Stimulated activated CD4-positive, alpha-beta T cell treated with anti-CD3 and anti-CD28 coated beads, Interleukin-2, amount 100 ng/mL, for 48 hours (primary cell): ENCODE results near the gene GNG12.

Experiments used
- DNase-seq, 2 donors: peaks; one replicate each; pipeline ENCODE4 v3.0.0-alpha.2; 2020

Gene GNG12

DNA sequence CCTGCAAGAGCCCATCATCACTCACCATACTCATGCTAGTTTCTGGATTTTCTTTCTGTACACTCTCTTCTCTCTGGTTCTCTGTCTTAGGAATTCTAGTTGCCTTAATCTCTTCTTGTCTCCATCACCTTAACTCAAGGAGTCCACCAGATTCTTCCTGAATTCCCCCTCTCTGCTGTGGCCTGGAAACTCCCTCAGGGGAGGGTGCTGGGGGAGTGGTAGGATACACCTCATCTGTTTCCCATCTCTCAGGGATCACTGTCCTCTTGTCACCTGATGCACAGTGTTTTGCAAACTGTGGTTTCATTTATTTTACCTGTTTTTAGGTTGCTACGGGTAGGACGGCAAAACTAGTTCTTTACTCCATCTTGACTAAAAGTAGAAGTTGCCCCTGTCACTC lies 6.6 kb upstream of the GNG12 start:
- DNase-seq, result no peak

GRCh38 chr1:67838180-67838910 lies 5.1 kb upstream of the GNG12 start:
- DNase-seq, result no peak

DNA sequence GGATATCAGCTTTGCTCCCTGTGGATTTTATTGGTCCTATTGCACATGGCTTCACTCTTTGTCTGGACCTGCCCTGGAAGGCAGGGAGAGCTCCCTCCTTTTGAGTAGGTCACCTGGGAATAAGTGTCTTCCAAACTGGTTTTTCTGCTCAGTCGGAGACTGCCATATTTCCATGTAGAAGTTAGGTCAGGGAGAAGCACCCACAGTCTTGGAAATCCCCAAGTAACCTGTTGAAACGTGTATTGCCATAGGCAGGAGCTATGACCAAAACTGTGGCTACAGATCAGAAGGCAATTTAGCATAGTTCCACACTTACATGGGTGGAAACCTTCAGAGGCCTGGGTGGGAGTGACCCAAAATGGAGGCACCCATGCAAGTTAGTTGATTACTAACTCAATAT lies 3.5 kb upstream of the GNG12 start:
- no peak for DNase-seq

DNA sequence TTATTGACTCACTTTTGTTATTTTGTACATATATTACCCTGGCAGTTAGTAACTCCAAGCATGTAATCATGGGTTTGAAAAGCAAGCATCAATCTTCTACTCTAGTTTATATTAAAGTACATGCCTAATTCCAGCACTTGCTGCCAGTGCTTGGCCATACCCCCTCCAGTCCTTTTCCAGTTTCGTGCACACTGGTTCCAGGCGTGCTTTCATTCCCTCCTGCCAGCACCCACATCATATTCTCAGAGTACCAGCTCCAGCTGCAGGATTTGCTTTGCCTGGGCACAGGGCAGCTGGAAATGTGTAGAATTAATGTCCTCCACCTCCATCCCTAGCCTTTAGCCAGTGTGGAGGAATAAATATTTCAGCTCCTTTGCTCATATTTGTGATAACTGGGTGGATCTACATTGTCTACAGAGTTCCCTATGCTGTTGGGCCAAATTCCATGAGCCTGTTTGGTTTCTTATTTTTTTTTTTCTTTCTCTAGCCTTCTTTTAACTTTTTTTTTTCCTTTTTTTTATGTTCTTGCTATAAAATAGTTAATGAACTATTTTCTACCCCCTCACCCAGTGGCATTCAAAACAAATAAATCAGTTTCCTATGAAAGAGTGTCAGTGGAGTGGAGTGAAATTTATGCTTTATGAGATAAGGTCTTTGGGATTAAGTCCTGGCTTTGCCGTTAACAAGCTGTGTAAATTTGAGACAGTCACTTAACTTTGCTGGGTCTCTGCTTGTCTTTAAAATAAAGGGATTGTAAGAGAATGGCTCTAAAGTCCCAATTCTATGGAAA lies 2.6 kb upstream of the GNG12 start:
- DNase-seq, result no peak

- DNase-seq, result no peak
Observed at GRCh38 chr1:67834246-67834877, 1.1 kb upstream of the GNG12 start.

DNA sequence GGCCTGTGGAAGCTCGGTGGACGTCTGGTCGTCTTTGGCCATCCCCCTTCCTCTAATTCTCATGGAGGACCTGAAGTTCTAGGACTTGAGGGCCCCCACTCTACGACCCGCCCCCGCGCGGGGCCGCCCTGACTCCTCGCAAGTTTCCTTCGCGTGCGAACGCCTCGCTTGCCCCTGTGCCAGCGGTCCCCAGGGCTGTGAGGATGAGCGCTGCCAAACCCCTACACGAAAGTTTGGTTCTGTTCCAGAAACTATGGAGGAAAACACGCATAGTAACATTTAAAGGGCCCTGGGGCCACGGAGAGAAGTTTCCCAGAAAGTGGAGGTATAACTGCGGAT lies 304 bp upstream of the GNG12 start:
- no peak for DNase-seq

DNA sequence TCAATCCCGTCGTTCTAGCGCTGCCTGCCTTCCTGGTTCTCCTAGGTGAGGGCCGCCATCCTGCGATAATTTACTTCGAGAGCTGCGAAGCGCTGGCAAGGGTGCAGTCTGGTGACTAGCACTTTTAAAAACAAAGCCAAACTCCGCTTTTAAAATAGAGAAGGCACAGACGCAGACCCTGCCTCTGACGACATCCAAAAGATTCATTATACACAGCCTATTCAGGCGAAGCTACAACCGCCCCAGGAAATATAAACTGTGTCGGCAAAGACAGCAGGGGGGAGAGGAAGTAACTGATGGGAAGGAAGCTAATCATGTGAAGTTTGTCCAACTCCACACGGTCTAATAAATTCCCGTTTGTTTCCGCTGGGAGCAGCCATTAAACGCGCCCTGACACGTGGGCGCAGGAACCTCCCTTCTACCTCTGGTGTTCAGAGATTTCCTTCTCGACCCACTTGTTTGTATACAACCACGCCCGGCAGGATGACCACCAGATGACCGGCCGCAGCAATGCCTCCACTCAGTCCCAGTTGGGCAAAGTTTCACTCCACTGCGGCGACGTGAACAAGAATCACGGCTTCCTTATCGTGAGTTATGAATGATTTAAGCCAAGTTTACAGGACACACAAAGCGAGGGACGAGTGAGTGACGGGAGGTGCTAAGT lies 1.3 kb downstream of the GNG12 start:
- DNase-seq, result no peak

DNA sequence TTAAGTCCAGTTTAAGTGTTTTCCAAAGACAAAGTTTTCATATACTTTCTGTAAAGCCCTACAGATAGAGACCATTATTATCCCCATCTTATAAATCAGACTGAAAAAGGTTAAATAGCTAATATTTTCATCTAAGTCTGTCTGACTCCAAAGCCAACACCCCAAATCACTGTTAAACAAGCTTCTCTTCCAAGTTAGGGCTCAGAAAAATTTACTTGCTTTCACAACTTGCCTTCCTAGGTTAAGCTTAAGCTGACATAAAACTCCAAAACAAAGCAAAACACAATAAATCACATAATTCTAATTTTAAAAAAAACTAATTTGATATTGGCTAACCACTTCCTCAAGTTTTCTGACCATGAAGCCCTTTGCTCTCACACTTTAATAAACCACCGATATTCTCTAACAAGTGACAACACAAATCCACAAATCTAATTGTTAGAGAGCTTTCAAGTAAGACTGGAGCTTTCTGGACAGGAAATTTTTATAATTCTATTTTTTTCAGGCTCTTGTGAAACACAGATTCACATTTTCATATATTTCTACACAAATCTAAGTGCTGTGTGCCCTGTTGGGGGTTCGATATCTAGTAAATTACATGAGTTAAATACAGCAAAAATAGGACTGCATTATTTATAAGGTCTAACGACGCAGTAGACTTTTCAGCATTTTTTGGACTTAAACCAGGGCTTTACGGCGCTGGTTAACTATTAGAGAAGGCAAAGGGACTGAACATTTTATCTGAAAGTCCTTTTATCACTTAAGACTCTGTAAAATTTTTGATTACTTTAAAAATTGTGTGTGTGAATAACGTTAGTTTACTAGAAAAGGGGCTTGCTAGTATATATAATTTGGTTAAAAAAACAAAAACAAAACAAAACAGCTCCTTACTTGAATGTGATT lies 2.1 kb downstream of the GNG12 start:
- no peak for DNase-seq

GRCh38 chr1:67830226-67830625 lies 3.0 kb downstream of the GNG12 start:
- DNase-seq, result no peak

DNA sequence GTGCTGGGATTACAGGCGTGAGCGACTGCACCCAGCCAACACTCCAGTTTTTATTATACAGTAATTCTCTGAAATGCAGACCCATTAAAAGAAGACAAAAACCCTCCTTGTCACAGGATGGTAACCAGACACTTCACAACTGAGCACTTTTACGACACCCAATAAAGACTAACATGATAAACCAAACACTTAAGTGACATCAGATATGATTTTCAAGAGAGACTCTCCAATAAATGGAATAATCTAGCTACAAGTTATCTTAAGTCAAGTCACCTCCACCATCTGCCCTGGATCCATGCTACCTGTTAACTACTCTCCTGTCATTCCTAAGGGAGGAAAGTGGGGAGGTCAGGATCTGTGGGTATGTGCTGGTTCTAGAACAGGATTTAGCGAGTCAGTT lies 5.6 kb downstream of the GNG12 start:
- DNase-seq, result no peak

DNA sequence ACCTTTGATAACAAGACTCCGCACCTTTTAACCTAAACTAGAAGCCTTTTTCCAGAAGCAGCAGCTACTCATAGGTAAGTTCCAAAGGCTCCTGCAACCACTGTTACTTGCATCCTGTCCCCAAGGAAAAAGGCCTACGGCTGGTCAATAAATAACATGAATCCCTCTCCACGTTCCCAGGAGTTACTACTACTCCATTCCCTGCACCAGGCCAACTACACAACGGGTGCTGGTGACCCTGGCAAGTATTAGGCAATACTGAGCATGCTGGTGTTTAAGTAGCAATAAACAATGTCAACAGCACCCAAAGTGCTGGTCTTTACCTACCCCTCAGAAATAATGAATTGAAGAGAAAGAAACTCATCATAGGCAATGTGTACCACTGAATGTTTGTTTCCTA lies 7.7 kb downstream of the GNG12 start:
- DNase-seq, result no peak

GRCh38 chr1:67824766-67825165 lies 8.5 kb downstream of the GNG12 start:
- no peak for DNase-seq

- DNase-seq, result no peak
Observed at GRCh38 chr1:67823615-67824014, 9.7 kb downstream of the GNG12 start.

GRCh38 chr1:67821263-67821662 lies 12.0 kb downstream of the GNG12 start:
- DNase-seq, result no peak

DNA sequence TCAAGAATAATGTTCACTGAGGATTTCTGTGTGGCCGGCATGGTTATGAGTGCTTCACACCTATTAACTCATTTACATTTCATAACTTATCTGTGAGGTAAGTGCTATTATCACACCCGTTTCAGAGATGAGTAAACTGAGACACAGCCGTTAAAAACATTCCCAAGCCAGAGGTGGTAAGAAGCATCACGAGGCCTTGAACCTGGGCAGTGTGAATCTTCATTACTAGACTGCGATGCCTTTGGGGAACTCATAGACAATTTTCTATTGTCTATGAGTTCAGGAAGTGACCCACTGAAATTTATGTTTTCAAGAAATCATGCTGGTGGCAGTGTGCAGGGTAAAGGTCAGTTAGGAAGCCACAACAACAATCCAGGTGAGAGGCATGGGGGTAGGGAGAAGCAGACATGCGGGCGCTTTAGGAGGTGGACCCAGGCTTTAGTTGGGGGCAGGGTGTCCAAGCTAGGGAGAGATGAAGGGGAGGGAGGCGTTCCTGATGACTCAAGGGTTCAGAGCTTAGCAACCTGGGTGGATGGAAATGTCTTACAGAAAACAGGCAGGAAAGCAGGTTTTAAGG lies 14.5 kb downstream of the GNG12 start:
- no peak for DNase-seq

DNA sequence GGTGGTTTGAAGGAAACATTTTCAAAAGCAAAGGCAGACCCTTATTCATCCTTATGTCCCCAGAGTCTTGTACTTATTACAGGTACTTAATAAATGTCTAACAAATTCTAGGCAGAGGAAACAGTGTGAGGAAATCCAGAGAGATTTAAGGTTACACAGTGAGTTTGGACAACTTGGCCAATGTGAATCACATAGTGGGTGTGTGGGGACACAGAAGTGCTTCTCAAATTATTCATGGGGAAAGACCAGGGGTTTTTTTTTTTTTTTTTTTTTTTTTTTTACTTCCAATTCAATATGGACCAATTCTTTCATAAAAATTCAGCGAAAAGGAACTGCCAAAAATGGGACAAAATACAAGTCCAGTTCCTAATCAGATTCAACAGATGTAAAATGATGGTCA lies 15.1 kb downstream of the GNG12 start:
- DNase-seq, result no peak

- DNase-seq, result no peak
Observed at GRCh38 chr1:67817319-67817718, 15.9 kb downstream of the GNG12 start.

DNA sequence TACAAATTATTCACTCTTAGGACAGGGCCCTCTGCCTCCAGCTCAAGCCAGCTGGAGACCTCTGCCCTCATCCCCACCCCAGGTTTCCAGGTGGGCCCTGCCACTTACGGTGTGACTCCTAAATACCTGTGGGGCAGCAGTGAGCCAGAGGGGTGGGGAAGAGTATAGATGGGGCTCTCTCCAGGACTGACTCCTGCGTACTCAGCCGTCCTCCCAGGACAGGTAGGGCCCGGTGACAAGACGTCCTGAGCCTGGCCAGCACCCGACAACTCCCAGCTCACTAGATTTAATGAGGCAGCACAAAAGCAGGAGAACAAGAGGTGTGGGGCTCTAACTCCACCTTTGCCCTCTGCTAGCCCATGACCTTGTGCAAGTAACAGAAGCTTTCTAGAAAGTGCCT lies 16.8 kb downstream of the GNG12 start:
- DNase-seq, result no peak

- DNase-seq, result no peak
Observed at GRCh38 chr1:67816095-67816475, 17.2 kb downstream of the GNG12 start.

DNA sequence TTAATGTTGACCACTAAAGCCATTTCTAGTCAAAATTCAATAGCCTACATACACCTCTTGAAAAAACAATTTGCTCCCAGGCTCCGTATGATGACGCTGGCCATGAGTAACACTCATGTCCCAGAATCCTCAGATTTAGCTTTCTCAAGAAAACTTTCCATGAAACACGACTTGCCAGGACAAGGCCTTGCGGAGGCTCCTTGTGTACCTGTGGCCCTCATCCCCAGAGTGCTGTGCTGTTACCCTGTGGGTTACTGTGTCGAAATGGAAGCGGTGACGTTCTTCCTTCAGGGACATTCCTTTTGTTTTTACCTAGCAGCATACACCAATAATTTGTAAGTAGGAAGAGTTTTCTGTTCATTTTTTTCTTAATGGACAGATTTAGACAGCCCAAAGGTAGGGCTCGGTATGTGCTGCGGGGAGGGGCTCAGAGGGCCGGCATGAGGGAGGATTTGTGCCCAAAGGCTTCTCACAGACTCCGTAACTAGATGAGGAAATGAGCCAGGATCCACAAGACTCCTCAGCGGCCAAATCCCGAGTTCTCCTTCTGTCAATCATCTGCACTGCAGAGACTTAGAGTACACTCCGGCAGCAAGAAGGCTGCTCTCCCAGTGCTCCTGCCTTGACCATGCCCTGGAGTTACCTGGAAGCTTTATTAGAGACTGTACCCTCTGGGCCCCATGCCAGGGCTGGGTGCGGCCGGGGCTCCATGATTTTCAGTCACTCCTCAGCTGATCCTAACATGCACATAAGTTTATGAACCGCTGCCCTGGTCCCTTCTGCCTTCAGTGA lies 17.8 kb downstream of the GNG12 start:
- no peak for DNase-seq

DNA sequence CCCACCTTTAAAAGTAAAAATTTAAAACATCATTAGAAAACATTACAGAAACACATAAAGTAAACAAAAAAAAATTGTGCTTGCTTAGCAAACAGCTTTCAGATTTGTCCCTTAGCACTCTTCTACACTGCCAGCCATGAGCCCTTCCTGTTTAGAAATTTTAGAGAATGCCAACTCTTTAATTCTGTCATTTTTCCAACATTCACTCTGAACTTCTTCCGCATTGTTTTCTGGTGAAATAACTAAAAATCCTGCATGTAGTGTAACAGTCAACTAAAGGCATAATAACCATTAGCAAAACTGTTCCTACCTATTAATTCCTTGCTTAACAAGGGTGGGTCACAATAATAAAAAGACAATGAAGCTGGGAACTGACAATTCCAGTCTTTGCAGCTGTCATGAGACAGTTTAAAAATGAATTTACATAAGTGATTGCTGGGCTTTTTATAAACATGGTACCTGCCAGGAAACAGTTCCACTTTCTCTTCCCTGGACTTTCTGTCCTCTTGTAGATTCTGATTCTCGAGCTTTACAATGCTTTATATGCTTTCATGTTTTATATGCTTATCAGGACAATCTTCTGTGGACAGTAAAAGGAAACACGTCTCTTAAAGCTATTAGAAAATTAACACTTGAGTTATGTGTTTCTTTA lies 19.0 kb downstream of the GNG12 start:
- no peak for DNase-seq
